ENCODE results near the gene URI1. TPM values are rescaled to one million over a fixed set of nuclear protein-coding genes. Genes with fewer than 3 reads are reported as not detected.

Gene URI1
- total RNA-seq, 1 donor from 2014 or later = 47.1 TPM

GRCh38 chr19:30046522-30046921, 104.5 kb downstream of the URI1 start:
- intact Hi-C loops (cut with DNase I) = no loop called here
- no peak for DNase-seq (ENCODE audit: low spot score)

GRCh38 chr19:30047432-30047831, 105.4 kb downstream of the URI1 start:
- no peak for DNase-seq (ENCODE audit: low spot score)
- intact Hi-C loops (cut with DNase I) = no loop called here

GRCh38 chr19:30049226-30049625, 107.2 kb downstream of the URI1 start:
- intact Hi-C loops (cut with DNase I) = no loop called here
- no peak for DNase-seq (ENCODE audit: low spot score)

- no peak for DNase-seq (ENCODE audit: low spot score)
- intact Hi-C loops (cut with DNase I) = no loop called here
These were observed 108.0 kb downstream of the URI1 start for GRCh38 chr19:30049846-30050667.

- intact Hi-C loops (cut with DNase I) = no loop called here
- DNase-seq (ENCODE audit: low spot score) = no peak
These were observed 110.4 kb downstream of the URI1 start for GRCh38 chr19:30052122-30053075.

- intact Hi-C loops (cut with DNase I) = no loop called here
- no peak for DNase-seq (ENCODE audit: low spot score)
These were observed 111.5 kb downstream of the URI1 start for GRCh38 chr19:30053558-30053957.

- intact Hi-C loops (cut with DNase I) = no loop called here
- no peak for DNase-seq (ENCODE audit: low spot score)
These were observed 112.2 kb downstream of the URI1 start for GRCh38 chr19:30054210-30054609.

GRCh38 chr19:30056580-30056979, 114.5 kb downstream of the URI1 start:
- intact Hi-C loops (cut with DNase I) = no loop called here
- DNase-seq (ENCODE audit: low spot score) = no peak

GRCh38 chr19:30059741-30060457, 117.9 kb downstream of the URI1 start:
- intact Hi-C loops (cut with DNase I) = loop anchor here (10.0 kb wide), 1 partner anchor 345 kb away; no protein-coding TSS in a partner anchor
- DNase-seq (ENCODE audit: low spot score) = no peak

- intact Hi-C loops (cut with DNase I) = loop anchor here (10.0 kb wide), 1 partner anchor 344 kb away; no protein-coding TSS in a partner anchor
- DNase-seq (ENCODE audit: low spot score) = no peak
These were observed 118.6 kb downstream of the URI1 start for GRCh38 chr19:30060531-30061222.

- intact Hi-C loops (cut with DNase I) = loop anchor here (10.0 kb wide), 1 partner anchor 343 kb away; no protein-coding TSS in a partner anchor
These were observed 119.4 kb downstream of the URI1 start for GRCh38 chr19:30061223-30062064.

GRCh38 chr19:30062065-30062906, 120.2 kb downstream of the URI1 start:
- DNase-seq (ENCODE audit: low spot score) = no peak
- intact Hi-C loops (cut with DNase I) = loop anchor here (10.0 kb wide), 1 partner anchor 343 kb away; no protein-coding TSS in a partner anchor

More at GRCh38 chr19:30061223-30062064, 119.4 kb downstream of the URI1 start:
- DNase-seq (ENCODE audit: low spot score) = no peak

GRCh38 chr19:30062907-30063649, 121.0 kb downstream of the URI1 start:
- no peak for DNase-seq (ENCODE audit: low spot score)
- intact Hi-C loops (cut with DNase I) = loop anchor here (10.0 kb wide), 1 partner anchor 342 kb away; no protein-coding TSS in a partner anchor

- intact Hi-C loops (cut with DNase I) = loop anchor here (10.0 kb wide), 1 partner anchor 341 kb away; no protein-coding TSS in a partner anchor
These were observed 121.8 kb downstream of the URI1 start for GRCh38 chr19:30063650-30064347.

GRCh38 chr19:30064348-30064699, 122.3 kb downstream of the URI1 start:
- DNase-seq (ENCODE audit: low spot score) = no peak
- intact Hi-C loops (cut with DNase I) = loop anchor here (10.0 kb wide), 1 partner anchor 340 kb away; no protein-coding TSS in a partner anchor

More at GRCh38 chr19:30063650-30064347, 121.8 kb downstream of the URI1 start:
- no peak for DNase-seq (ENCODE audit: low spot score)
